H1 (cell line): ENCODE results near the gene MAF. TPM values are rescaled to one million over a fixed set of nuclear protein-coding genes. Genes with fewer than 3 reads are reported as not detected.

ENCODE experiments used
- CTCF ChIA-PET: fragments of 300-600 bp; sonication (Branson Sonifier 250); formaldehyde crosslinking; loops from one replicate; lab custom pipeline; 2021; ENCODE audit not compliant: partially characterized antibody; lab: Charles Lee
- POLR2A ChIA-PET: fragments of 300-600 bp; sonication (Branson Sonifier 250); formaldehyde crosslinking; loops from one replicate; lab custom pipeline; 2021; ENCODE audit warnings: inconsistent platforms; ENCODE audit not compliant: partially characterized antibody; lab: Charles Lee
- DNase-seq, 2 experiments: peaks; one replicate each; pipeline versions ENCODE4 v3.0.0 to v3.0.0-alpha.2; 2010 to 2022; ENCODE audit warnings: low spot score in 2 of 2, low read depth in 1 of 2, mixed read lengths in 1 of 2
- FAIRE-seq: peaks from 2 replicates; lab custom pipeline; 2011; peaks lifted over from hg19 to GRCh38; lab: Jason Lieb, UNC
- H2AFZ ChIP-seq: 2 replicates; pipeline ENCODE4 v1.8.1; 2012; ENCODE audit warnings: low read length, inconsistent platforms
- H2AK5ac ChIP-seq: 2 replicates; pipeline ENCODE4 v1.6.1; 2013; ENCODE audit warnings: low read depth, low read length
- H2BK120ac ChIP-seq: replicated peaks from 2 replicates; pipeline ENCODE3; 2013; ENCODE audit warnings: low read depth, low read length, inconsistent platforms
- H2BK12ac ChIP-seq: 2 replicates; pipeline ENCODE4 v1.6.1; 2013; ENCODE audit warnings: low read depth, low read length
- H2BK15ac ChIP-seq: 2 replicates; pipeline ENCODE4 v1.6.1; 2013; ENCODE audit warnings: low read length
- H2BK20ac ChIP-seq: 2 replicates; pipeline ENCODE4 v1.6.1; 2013; ENCODE audit warnings: low read length
- H2BK5ac ChIP-seq: 2 replicates; pipeline ENCODE4 v1.6.1; 2013; ENCODE audit warnings: low read depth, low read length
- H3K14ac ChIP-seq: 2 replicates; pipeline ENCODE4 v1.6.1; 2013; ENCODE audit warnings: inconsistent platforms; ENCODE audit not compliant: insufficient read length
- H3K18ac ChIP-seq: 2 replicates; pipeline ENCODE4 v1.6.1; 2013; ENCODE audit warnings: low read length; ENCODE audit errors: extremely low read depth
- H3K23ac ChIP-seq: 2 replicates; pipeline ENCODE4 v1.6.1; 2013; ENCODE audit warnings: inconsistent platforms; ENCODE audit not compliant: insufficient read length
- H3K23me2 ChIP-seq: 2 replicates; pipeline ENCODE4 v1.6.1; 2013; ENCODE audit warnings: low read depth, low read length
- H3K27ac ChIP-seq: 2 replicates; pipeline ENCODE4 v1.6.1; 2011; ENCODE audit warnings: low read depth, low read length, inconsistent platforms
- H3K27me3 ChIP-seq, 4 experiments: replicated peaks in 1 of 4; 1 replicate in 1 of 4; 2 replicates in 3 of 4; pipeline versions ENCODE4 v1.6.1 to v1.8.1; 2011 to 2013; ENCODE audit warnings: low read length in 3 of 4, mild to moderate bottlenecking in 3 of 4, inconsistent platforms in 2 of 4, mixed read lengths in 2 of 4, moderate library complexity in 1 of 4; ENCODE audit not compliant: control insufficient read depth in 3 of 4, insufficient read depth in 3 of 4; ENCODE audit errors: extremely low read depth in 1 of 4
- H3K36me3 ChIP-seq, 4 experiments: 2 replicates each; pipeline versions ENCODE4 v1.6.1 to v1.8.1; 2011 to 2013; ENCODE audit warnings: mild to moderate bottlenecking in 4 of 4, low read length in 3 of 4, moderate library complexity in 2 of 4, control low read depth in 1 of 4, inconsistent platforms in 1 of 4; ENCODE audit not compliant: insufficient read depth in 4 of 4, control insufficient read depth in 2 of 4
- H3K4ac ChIP-seq: replicated peaks from 2 replicates; pipeline ENCODE3; 2013; ENCODE audit warnings: low read length, low read depth, mixed read lengths, inconsistent platforms; ENCODE audit not compliant: insufficient read length
- H3K4me1 ChIP-seq, 4 experiments: replicated peaks in 1 of 4; 1 replicate in 1 of 4; 2 replicates in 3 of 4; pipeline versions ENCODE4 v1.6.1 to v1.8.1; 2011 to 2013; ENCODE audit warnings: low read length in 3 of 4, inconsistent platforms in 2 of 4, mixed read lengths in 1 of 4; ENCODE audit not compliant: insufficient read depth in 4 of 4, control insufficient read depth in 3 of 4
- H3K4me2 ChIP-seq, 2 experiments: 2 replicates each; pipeline versions ENCODE4 v1.6.1 to v1.8.1; 2011 to 2013; ENCODE audit warnings: low read depth in 2 of 2, low read length in 2 of 2, control low read depth in 1 of 2, inconsistent platforms in 1 of 2, mild to moderate bottlenecking in 1 of 2; ENCODE audit not compliant: insufficient read depth in 1 of 2
- H3K4me3 ChIP-seq, 4 experiments: fragments of 200-600, 300-600 bp in 1 of 4; sonication (generic), shearing (Covaris generic), sonication (Bioruptor Twin) in 1 of 4; 2 replicates each; pipeline versions ENCODE4 v1.5.1 to v1.8.1; 2011 to 2016; ENCODE audit warnings: low read length in 4 of 4, low read depth in 3 of 4, control low read depth in 2 of 4, inconsistent platforms in 2 of 4, mild to moderate bottlenecking in 2 of 4, mixed read lengths in 1 of 4, moderate library complexity in 1 of 4; ENCODE audit not compliant: insufficient read depth in 2 of 4; ENCODE audit errors: extremely low read depth in 1 of 4
- H3K56ac ChIP-seq: replicated peaks from 2 replicates; pipeline ENCODE3; 2013; ENCODE audit warnings: low read depth, mild to moderate bottlenecking, mixed read lengths, low read length, inconsistent platforms; ENCODE audit not compliant: insufficient read length
- H3K79me1 ChIP-seq: 2 replicates; pipeline ENCODE4 v1.6.1; 2013; ENCODE audit warnings: low read depth, low read length, control low read depth
- H3K79me2 ChIP-seq, 2 experiments: 2 replicates each; pipeline versions ENCODE4 v1.6.1 to v1.8.1; 2012 to 2013; ENCODE audit warnings: low read length in 2 of 2, mild to moderate bottlenecking in 2 of 2, inconsistent platforms in 1 of 2; ENCODE audit not compliant: insufficient read depth in 2 of 2, control insufficient read depth in 1 of 2
- H3K9ac ChIP-seq, 4 experiments: replicated peaks in 1 of 4; 1 replicate in 1 of 4; 2 replicates in 3 of 4; pipeline versions ENCODE4 v1.6.1 to v1.8.1; 2011 to 2013; ENCODE audit warnings: low read depth in 3 of 4, low read length in 3 of 4, control low read depth in 2 of 4, mild to moderate bottlenecking in 2 of 4, moderate library complexity in 2 of 4, inconsistent platforms in 1 of 4; ENCODE audit errors: extremely low read depth in 1 of 4
- H3K9me3 ChIP-seq, 2 experiments: 2 replicates each; pipeline versions ENCODE4 v1.6.1 to v1.8.1; 2012 to 2013; ENCODE audit warnings: mild to moderate bottlenecking in 2 of 2, moderate library complexity in 2 of 2, control low read depth in 1 of 2, inconsistent platforms in 1 of 2, low read depth in 1 of 2, low read length in 1 of 2, mixed read lengths in 1 of 2; ENCODE audit not compliant: insufficient read depth in 2 of 2
- H4K20me1 ChIP-seq, 2 experiments: replicated peaks in 1 of 2; 2 replicates each; pipeline versions ENCODE3 to v1.8.1; 2011 to 2013; ENCODE audit warnings: inconsistent platforms in 2 of 2, low read length in 2 of 2, mild to moderate bottlenecking in 1 of 2; ENCODE audit not compliant: insufficient read depth in 2 of 2, control insufficient read depth in 1 of 2
- H4K5ac ChIP-seq: 2 replicates; pipeline ENCODE4 v1.6.1; 2013; ENCODE audit warnings: low read length, low read depth, mixed read lengths, inconsistent platforms; ENCODE audit not compliant: insufficient read length
- H4K8ac ChIP-seq: 2 replicates; pipeline ENCODE4 v1.8.0; 2013; ENCODE audit warnings: mild to moderate bottlenecking, moderate library complexity, low read length, inconsistent platforms; ENCODE audit not compliant: insufficient read depth; ENCODE audit errors: extremely low read depth
- H4K91ac ChIP-seq: replicated peaks from 2 replicates; pipeline ENCODE3; 2013; ENCODE audit warnings: low read length, mixed read lengths, inconsistent platforms; ENCODE audit not compliant: insufficient read length
- CEBPB ChIP-seq: IDR thresholded peaks from 2 replicates; pipeline ENCODE4 v1.6.1; 2012; ENCODE audit warnings: low read depth, low read length
- E2F6 ChIP-seq: IDR thresholded peaks from 2 replicates; pipeline ENCODE4 v1.6.1; 2012; ENCODE audit warnings: inconsistent platforms
- JUND ChIP-seq: IDR thresholded peaks from 2 replicates; pipeline ENCODE4 v1.6.1; 2011; ENCODE audit warnings: mild to moderate bottlenecking, improper control_type of control experiment, low read length
- KDM1A ChIP-seq: fragments of 200-600, 300-600 bp; sonication (generic); IDR thresholded peaks from 2 replicates; pipeline ENCODE4 v1.7.1; 2016; ENCODE audit warnings: mild to moderate bottlenecking, low read length, borderline replicate concordance
- POU5F1 ChIP-seq: IDR thresholded peaks from 2 replicates; pipeline ENCODE4 v1.6.1; 2011; ENCODE audit warnings: low read depth, mild to moderate bottlenecking, low read length, moderate library complexity
- RBBP5 ChIP-seq: IDR thresholded peaks from 2 replicates; pipeline ENCODE4 v1.7.1; 2012; ENCODE audit warnings: low read depth, mild to moderate bottlenecking, inconsistent platforms, low read length, moderate library complexity, borderline replicate concordance
- ZNF274 ChIP-seq: IDR thresholded peaks from 2 replicates; pipeline ENCODE4 v1.7.0; 2012; ENCODE audit warnings: low read length, borderline replicate concordance; ENCODE audit errors: extremely low read depth
- WGBS, 2 experiments: shearing (Covaris generic) in 1 of 2; methylation state at CpG; one replicate each; pipeline versions ENCODE4 v1.1.6 to v1.1.7; 2013 to 2015; ENCODE audit warnings: low lambda C conversion rate in 2 of 2, mixed read lengths in 2 of 2, inconsistent platforms in 1 of 2, low coverage in 1 of 2, missing lambda C conversion rate in 1 of 2; ENCODE audit not compliant: insufficient replicate concordance in 2 of 2, insufficient coverage in 1 of 2, insufficient read length in 1 of 2; ENCODE audit errors: extremely low coverage in 1 of 2, missing lambda C conversion rate in 1 of 2; 5-methylcytosine and 5-hydroxymethylcytosine counted together
- polyA plus RNA-seq, 7 experiments: library from polyadenylated mRNA; depleted of rRNA in 3 of 7; stranded (reverse) in 5 of 7; unstranded in 2 of 7; fragments of >200 nt in 5 of 7; fragments of 200-250 nt in 2 of 7; gene quantifications; 1 replicate in 5 of 7; 2 replicates in 1 of 7; 4 replicates in 1 of 7; pipeline versions ENCODE4 v1.2.1 to v1.2.3, GENCODE V29; 2011 to 2013; ENCODE audit warnings: missing spikeins in 2 of 7, mixed read lengths in 2 of 7
- total RNA-seq: library from RNA; stranded (reverse); fragmentation: NEBNext Ultra II Directional; extraction: Animal tissue kit (Norgen Biotek cat#: 25700); gene quantifications from 2 replicates; pipeline ENCODE4 v1.2.1, GENCODE V29; 2021

Gene MAF
- total and polyA plus RNA-seq, 2 of the 8 experiments (the other 6 are each of a cell fraction or from before 2014, with no cell fraction given): 1.3 to 2.7 TPM

- POLR2A ChIA-PET: no interaction called here
- CTCF ChIA-PET: no interaction called here
- Histone ChIP-seq H2AK5ac (no peak overlapping the region), H3K4me2 (no peak overlapping the region), H2AFZ (no peak overlapping the region), H2BK15ac (no peak overlapping the region), H4K91ac (no peak overlapping the region), H2BK20ac (no peak overlapping the region), H3K36me3 (no peaks in the 10 kb centered on the region), H2BK12ac (no peak overlapping the region), H3K27ac (no peak overlapping the region), H3K18ac (no peak overlapping the region), H3K79me2 (no peaks in the 10 kb centered on the region), H3K23me2 (no peaks in the 10 kb centered on the region), H3K56ac (no peak overlapping the region), H3K14ac (no peak overlapping the region), H3K4ac (no peak overlapping the region), H3K9ac (no peak overlapping the region), H3K4me1 (peaks cover 4 to 15% (median 11%) of the 10 kb centered on the region in 4 experiments), H3K79me1 (no peaks in the 10 kb centered on the region), H4K5ac (no peak overlapping the region), H3K9me3 (no peaks in the 10 kb centered on the region), H3K4me3 (no peak overlapping the region), H2BK5ac (no peak overlapping the region), H3K27me3 (no peaks in the 10 kb centered on the region), H3K23ac (no peak overlapping the region), H4K20me1 (no peaks in the 10 kb centered on the region), H2BK120ac (no peak overlapping the region), H4K8ac (no peak overlapping the region)
- DNase-seq (no peak), FAIRE-seq (no peak)
- 100% methylated on average over 2 of the region's 2 CpGs; no CpG with 5 or more reads in 1 of the 2 experiments for WGBS, 2 experiments
- TF ChIP-seq ZNF274 (no peak), RBBP5 (no peak), KDM1A (no peak), POU5F1 (no peak), E2F6 (no peak), CEBPB (no peak), JUND (no peak)
Observed at GRCh38 chr16:79576602-79577001, 23.9 kb downstream of the MAF start.
